Measurements from ENCODE around the gene DENND5B.

GRCh38 chr12:31560516-31560915, 30.4 kb downstream of the DENND5B start:
- TF ChIP-seq CTCF (IDR thresholded peaks at IDR 0.05) (no peak), POLR2A (IDR thresholded peaks at IDR 0.05; ENCODE audit: low read depth) (no peak), EP300 (IDR thresholded peaks at IDR 0.05) (no peak)
